Measurements from ENCODE around the gene ZKSCAN5. TPM values are rescaled to one million over a fixed set of nuclear protein-coding genes. Genes with fewer than 3 reads are reported as not detected.
"Not testable (repeated sequence)": the region's sequence is repeated elsewhere in the genome, so short reads cannot be mapped to it uniquely, and the experiment has no call there.

Gene ZKSCAN5
- total RNA-seq, 2 experiments from 2014 or later = 13.2 to 13.6 TPM

DNA sequence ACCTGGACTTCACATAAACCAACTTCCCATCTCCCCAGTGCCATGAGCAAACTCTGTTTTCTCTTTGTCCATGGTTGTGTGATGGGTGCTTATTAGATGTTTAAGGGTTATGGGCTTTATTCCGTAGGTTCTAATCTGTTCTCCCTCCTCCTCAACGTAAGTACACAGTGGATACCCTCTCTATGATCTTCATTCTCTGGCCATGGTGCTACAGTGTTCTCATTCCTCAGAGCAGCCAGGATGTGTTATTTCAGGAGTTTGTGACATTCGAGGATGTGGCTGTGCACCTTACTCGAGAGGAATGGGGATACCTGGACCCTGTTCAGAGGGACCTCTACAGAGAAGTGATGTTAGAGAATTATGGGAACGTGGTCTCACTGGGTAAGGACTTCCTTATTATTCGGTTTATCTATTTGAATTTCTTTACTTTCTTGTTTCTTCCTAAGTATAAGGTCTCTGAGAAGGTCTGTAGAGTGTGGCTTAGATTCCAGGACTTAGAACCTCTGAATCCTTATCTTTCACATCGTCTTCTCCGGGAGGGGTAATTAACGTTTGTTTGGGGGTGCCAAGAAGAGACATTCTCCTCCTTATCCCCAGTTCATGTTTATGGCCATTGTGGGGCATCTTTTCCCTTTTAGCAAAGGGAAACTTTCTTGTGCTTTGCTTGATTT, 57.8 kb downstream of the ZKSCAN5 start:
- peaks cover 40% of the 10 kb centered on the region for H3K4me1 Mint-ChIP-seq
- peaks cover 57% of the 10 kb centered on the region for H3K36me3 Mint-ChIP-seq
- CTCF ChIA-PET = no interaction called here
- H3K4me3 Mint-ChIP-seq = no peak overlapping the region
- no peak for DNase-seq
- no peaks in the 10 kb centered on the region for H3K9me3 Mint-ChIP-seq (ENCODE audit: low read depth)
- H3K27ac Mint-ChIP-seq = peak overlapping the region; percentile 49
- H3K27me3 Mint-ChIP-seq = no peaks in the 10 kb centered on the region
- ATAC-seq = no peak

DNA sequence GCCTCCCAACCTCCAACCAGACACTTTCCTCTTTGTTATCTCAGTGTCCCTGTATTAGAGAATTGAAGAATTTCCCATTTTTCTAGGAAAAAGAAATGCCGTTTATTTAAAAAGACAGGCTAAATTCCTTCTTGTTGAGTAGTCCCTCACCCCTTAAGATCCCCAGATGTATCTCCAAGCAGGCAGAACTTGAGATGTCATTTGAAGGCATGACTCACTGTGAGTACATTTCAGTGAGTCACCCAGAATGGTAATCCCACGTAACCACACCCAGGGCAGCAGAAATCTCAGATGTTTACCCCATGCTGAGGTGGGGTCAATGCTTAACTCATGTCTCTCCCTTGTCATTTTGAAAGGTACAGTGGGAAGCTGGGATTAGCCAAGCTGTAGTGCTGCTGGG, 58.4 kb downstream of the ZKSCAN5 start:
- H3K4me3 Mint-ChIP-seq = no peak overlapping the region
- H3K27me3 Mint-ChIP-seq = no peaks in the 10 kb centered on the region
- ATAC-seq (no peak), DNase-seq (peak; percentile 58)
- no peaks in the 10 kb centered on the region for H3K9me3 Mint-ChIP-seq (ENCODE audit: low read depth)
- H3K4me1 Mint-ChIP-seq = peaks cover 37% of the 10 kb centered on the region
- CTCF ChIA-PET = no interaction called here
- H3K36me3 Mint-ChIP-seq = peaks cover 58% of the 10 kb centered on the region
- peak overlapping the region; percentile 49 for H3K27ac Mint-ChIP-seq

DNA sequence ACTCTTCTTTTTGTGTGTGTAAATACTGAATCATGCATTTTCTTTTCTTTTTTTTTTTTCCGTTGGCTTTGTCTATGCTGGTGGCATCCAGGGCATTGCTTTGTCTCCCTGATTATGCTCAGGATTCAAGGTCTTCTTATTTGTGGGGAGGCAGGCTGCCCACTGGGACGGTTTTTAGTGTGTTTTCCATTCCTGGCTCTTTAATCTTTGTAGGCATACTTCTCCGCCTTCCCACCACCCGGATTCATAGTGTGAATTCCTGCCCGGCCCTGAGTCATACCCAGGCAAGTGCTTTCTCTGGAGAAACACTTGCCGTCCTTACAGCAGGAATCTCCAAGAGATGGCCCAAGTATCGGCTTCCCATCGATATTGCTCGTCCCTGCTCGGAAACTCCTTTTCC, 59.2 kb downstream of the ZKSCAN5 start:
- Mint-ChIP-seq H3K4me1 (peaks cover 37% of the 10 kb centered on the region), H3K4me3 (no peak overlapping the region), H3K9me3 (ENCODE audit: low read depth) (no peaks in the 10 kb centered on the region), H3K27me3 (no peaks in the 10 kb centered on the region), H3K36me3 (peaks cover 56% of the 10 kb centered on the region), H3K27ac (no peak overlapping the region)
- no peak for DNase-seq
- no peak for ATAC-seq
- CTCF ChIA-PET = no interaction called here

DNA sequence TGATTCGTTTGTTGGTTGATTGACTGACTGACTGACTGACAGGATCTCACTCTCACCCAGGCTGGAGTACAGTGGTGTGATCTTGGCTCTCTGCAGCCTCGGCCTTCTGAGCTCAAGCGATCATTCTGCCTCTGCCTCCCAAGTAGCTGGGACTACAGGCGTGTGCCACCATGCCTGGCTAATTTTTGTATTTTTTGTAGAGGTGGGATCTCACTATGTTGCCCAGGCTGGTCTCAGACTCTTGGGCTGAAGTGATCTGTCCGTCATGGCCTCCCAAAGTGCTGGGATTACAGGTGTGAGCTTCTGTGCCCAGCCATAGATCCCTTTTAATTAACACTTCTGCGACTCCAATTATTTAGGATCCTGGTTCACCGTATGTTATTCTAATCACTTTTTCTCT, 64.3 kb downstream of the ZKSCAN5 start:
- DNase-seq; CTCF ChIA-PET; H3K4me3 Mint-ChIP-seq; ATAC-seq; H3K27me3 Mint-ChIP-seq; H3K4me1 Mint-ChIP-seq; H3K9me3 Mint-ChIP-seq (ENCODE audit: low read depth); H3K27ac Mint-ChIP-seq: not testable (repeated sequence)
- peaks cover 68% of the 10 kb centered on the region for H3K36me3 Mint-ChIP-seq

DNA sequence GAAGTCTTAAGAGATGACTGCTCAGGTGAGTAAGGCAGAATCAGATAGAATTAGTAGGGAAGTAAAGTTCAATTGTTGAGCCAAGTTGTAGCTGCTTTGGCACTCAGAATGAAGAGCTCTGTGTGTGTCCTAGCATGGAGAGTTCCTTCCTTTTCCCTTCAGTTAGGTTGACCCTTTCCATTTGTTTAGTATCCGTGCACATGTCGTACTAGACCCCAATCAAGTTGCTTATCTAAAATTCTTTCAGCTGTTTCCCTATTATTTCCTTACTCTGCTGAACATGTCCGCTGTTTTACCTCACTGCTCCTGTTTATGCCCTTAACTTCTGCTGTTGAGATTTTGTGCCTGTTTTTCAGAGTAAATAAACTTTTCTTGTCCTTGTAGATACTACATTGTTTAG, 67.3 kb downstream of the ZKSCAN5 start:
- no peaks in the 10 kb centered on the region for H3K4me1 Mint-ChIP-seq
- no peak overlapping the region for H3K4me3 Mint-ChIP-seq
- ATAC-seq = no peak
- H3K9me3 Mint-ChIP-seq (ENCODE audit: low read depth) = no peaks in the 10 kb centered on the region
- no peak for DNase-seq
- peaks cover 49% of the 10 kb centered on the region for H3K36me3 Mint-ChIP-seq
- CTCF ChIA-PET = no interaction called here
- no peaks in the 10 kb centered on the region for H3K27me3 Mint-ChIP-seq
- H3K27ac Mint-ChIP-seq = no peak overlapping the region

DNA sequence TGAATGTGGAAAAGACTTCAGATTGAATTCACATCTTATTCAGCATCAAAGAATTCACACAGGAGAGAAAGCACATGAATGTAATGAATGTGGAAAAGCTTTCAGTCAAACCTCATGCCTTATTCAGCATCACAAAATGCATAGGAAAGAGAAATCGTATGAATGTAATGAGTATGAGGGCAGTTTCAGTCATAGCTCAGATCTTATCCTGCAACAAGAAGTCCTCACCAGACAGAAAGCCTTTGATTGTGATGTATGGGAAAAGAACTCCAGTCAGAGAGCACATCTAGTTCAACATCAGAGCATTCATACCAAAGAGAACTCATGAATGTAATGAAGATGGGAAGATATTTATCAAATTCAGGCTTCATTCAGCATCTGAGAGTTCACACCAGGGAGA, 68.8 kb downstream of the ZKSCAN5 start:
- DNase-seq (no peak), ATAC-seq (no peak)
- CTCF ChIA-PET = no interaction called here
- Mint-ChIP-seq H3K9me3 (ENCODE audit: low read depth) (no peaks in the 10 kb centered on the region), H3K4me1 (no peaks in the 10 kb centered on the region), H3K4me3 (no peak overlapping the region), H3K27ac (no peak overlapping the region), H3K27me3 (no peaks in the 10 kb centered on the region), H3K36me3 (peaks cover 45% of the 10 kb centered on the region)

DNA sequence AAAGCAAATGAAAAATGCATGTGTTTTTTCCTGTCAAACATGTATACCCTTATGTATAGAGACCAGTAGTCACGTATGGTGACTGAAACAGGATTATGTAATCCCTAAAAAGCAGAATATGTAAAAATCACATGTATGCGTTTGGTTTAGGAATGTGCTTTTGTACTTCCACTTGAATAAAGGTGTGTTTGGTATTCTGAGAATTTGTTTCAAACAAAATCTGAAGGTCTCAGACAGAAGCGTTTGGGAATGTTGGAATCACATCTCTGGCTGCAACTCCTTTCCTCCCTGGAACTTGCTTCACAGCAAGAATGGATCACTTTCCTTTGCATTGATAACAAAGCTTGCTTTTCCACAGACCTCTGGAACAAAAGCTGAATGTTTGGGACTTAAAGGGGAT, 71.8 kb downstream of the ZKSCAN5 start:
- Mint-ChIP-seq H3K4me3 (no peak overlapping the region), H3K27me3 (no peaks in the 10 kb centered on the region), H3K27ac (no peak overlapping the region), H3K9me3 (ENCODE audit: low read depth) (no peaks in the 10 kb centered on the region), H3K4me1 (peaks cover 15% of the 10 kb centered on the region), H3K36me3 (peaks cover 27% of the 10 kb centered on the region)
- ATAC-seq (no peak), DNase-seq (no peak)
- CTCF ChIA-PET = no interaction called here

DNA sequence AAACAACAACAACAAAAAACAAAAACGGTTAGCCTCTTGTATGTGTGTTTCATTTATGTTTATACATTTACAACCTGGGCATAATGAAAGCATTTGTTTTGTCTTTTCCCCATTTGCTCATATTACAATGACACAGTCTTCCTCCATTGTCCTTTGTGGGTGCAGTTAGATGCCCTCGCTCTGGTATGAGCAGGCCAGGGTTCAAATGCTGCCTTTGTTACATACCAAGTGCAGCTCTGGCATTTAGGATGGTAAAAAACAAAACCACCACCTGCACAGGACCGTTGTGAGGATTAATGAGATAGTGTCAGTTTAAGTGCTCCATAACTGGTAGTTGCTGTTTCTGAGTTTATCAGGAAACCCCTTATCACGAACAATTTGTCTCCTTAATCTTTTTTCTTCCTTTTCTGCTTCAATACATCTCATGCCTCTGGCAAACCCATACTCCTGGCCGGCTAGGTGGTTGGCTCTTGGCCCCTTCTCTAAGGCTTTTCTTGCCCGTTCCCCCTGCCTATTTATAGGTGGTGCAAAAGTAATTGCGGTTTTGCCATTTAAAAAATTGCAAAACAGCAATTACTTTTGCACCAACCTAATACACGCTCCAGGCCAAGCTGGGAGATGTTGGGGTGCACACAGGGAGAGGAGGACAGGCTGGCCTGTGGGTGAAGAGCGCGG, 75.0 kb downstream of the ZKSCAN5 start:
- no peaks in the 10 kb centered on the region for H3K9me3 Mint-ChIP-seq (ENCODE audit: low read depth)
- peaks cover 15% of the 10 kb centered on the region for H3K4me1 Mint-ChIP-seq
- H3K27me3 Mint-ChIP-seq = no peaks in the 10 kb centered on the region
- H3K36me3 Mint-ChIP-seq = no peaks in the 10 kb centered on the region
- no peak for ATAC-seq
- CTCF ChIA-PET = interaction anchor here (0.9 kb wide), 1 partner anchor 38 kb away, joined by 5 read pairs; no protein-coding TSS in a partner anchor
- H3K27ac Mint-ChIP-seq = no peak overlapping the region
- H3K4me3 Mint-ChIP-seq = peak overlapping the region; percentile 83
- no peak for DNase-seq

DNA sequence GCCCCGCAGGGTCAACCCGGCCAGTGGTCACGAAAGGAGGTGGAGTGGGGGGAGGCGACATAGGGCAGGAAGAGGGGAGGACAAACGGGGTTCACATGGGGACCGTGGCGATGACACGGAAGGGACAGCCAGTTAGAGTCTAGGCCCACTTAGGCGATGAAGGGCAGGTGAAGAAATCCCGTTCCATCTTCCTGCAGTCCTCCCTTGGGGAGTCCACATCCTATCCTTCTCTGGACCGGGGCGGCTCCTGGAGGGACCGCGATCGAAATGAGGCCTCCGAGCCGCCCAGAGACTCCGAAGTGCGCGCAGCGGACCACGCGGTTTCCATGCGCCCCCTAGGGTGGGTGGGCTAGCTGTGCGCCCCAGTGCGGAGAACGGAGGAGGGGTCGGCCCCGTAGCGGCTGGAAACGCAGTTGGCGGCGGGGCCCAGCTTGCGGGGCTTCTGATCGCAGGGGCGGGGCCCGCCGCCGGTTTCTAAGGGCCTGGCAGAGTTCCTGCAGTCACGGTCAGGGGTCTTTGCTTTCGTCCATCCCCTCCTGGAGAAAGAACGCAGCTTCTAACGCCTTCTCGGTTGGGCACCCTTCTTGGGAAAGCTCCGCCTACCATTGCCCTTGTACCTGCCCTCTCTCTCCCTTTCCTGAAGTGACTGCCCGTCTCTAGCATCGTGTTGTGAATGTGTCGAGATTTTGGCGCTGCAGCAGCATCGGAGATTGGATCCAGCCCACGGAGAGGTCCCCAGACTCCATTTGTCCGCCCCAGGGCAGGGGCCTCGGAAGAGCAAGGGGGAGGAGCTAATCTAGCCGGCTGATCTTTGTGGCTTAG, 75.7 kb downstream of the ZKSCAN5 start:
- CTCF ChIA-PET = interaction anchor here (0.7 to 1.0 kb wide), 5 partner anchors 19 to 82 kb away, joined by 3 to 5 read pairs (median 3); no protein-coding TSS in a partner anchor
- H3K36me3 Mint-ChIP-seq = no peaks in the 10 kb centered on the region
- ATAC-seq (peak; percentile 83), DNase-seq (peak; percentile 54)
- H3K27ac Mint-ChIP-seq = peak overlapping the region; percentile 63
- H3K4me1 Mint-ChIP-seq = peaks cover 15% of the 10 kb centered on the region
- peak overlapping the region; percentile 83 for H3K4me3 Mint-ChIP-seq
- no peaks in the 10 kb centered on the region for H3K27me3 Mint-ChIP-seq
- no peaks in the 10 kb centered on the region for H3K9me3 Mint-ChIP-seq (ENCODE audit: low read depth)

DNA sequence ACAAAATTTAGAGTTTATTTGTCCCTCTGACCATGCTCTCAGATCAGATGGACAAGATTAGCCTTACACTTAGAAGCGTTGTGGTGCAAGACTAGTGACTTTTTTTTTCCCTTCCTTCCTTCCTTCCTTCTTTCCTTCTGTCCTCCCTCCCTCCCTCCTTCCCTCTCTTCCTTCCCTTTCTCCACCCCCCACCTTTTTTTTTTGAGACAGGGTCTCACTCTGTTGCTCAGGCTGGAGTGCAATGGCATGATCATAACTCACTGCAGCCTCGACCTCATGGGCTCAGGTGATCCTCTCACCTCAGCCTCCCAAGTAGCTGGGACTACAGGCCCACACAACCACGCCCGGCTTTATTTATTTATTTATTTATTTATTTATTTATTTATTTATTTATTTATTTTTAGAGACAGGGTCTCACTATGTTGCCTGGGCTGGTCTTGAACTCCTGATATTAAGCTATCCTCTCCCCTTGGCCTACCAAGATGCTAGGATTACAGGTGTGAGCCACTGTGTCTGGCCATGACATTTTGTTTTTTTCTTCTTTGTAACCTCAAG, 76.4 kb downstream of the ZKSCAN5 start:
- not testable (repeated sequence) for H3K27me3 Mint-ChIP-seq; ATAC-seq; H3K36me3 Mint-ChIP-seq; H3K27ac Mint-ChIP-seq; H3K9me3 Mint-ChIP-seq (ENCODE audit: low read depth); DNase-seq
- Mint-ChIP-seq H3K4me3 (peak overlapping the region; percentile 83), H3K4me1 (peaks cover 15% of the 10 kb centered on the region)
- CTCF ChIA-PET = interaction anchor here (0.7 to 1.0 kb wide), 5 partner anchors 18 to 83 kb away, joined by 3 to 5 read pairs (median 3); no protein-coding TSS in a partner anchor

Other genes starting within 250 kb of the ZKSCAN5 start
- not detected for gene MYH16, start 231.8 kb upstream of the ZKSCAN5 start, total RNA-seq
- 10 to 100 TPM; 53.2 to 56.3 TPM for gene ARPC1A, start 178.8 kb upstream of the ZKSCAN5 start, total RNA-seq
- 100 to 1,000 TPM; 388 to 398 TPM for gene ARPC1B, start 129.9 kb upstream of the ZKSCAN5 start, total RNA-seq
- gene PDAP1, start 96.1 kb upstream of the ZKSCAN5 start, total RNA-seq = 100 to 1,000 TPM in 1 of 2 experiments, 10 to 100 TPM in 1; 94.7 to 128 TPM
- 100 to 1,000 TPM; 116 to 138 TPM for gene BUD31, start 95.7 kb upstream of the ZKSCAN5 start, total RNA-seq
- gene PTCD1, start 65.9 kb upstream of the ZKSCAN5 start, total RNA-seq = 1 to 10 TPM; 5.8 to 8.9 TPM
- 10 to 100 TPM; 72.2 to 75.4 TPM for gene CPSF4, start 65.7 kb upstream of the ZKSCAN5 start, total RNA-seq
- 100 to 1,000 TPM; 388 to 467 TPM for gene ATP5MF, start 38.5 kb upstream of the ZKSCAN5 start, total RNA-seq
- gene ZNF789, start 31.8 kb upstream of the ZKSCAN5 start, total RNA-seq = 10 to 100 TPM; 21.5 to 30.1 TPM
- gene ZNF394, start 4.4 kb upstream of the ZKSCAN5 start, total RNA-seq = 10 to 100 TPM; 50.5 to 58.5 TPM
- 1 to 10 TPM; 5.1 to 5.2 TPM for gene FAM200A, start 47.5 kb downstream of the ZKSCAN5 start, total RNA-seq
- gene ZNF655, start 54.0 kb downstream of the ZKSCAN5 start, total RNA-seq = 10 to 100 TPM; 86.0 to 92.7 TPM
- 1 to 10 TPM in 1 of 2 experiments, not detected in 1; 2.3 TPM for gene TMEM225B, start 93.6 kb downstream of the ZKSCAN5 start, total RNA-seq
- gene ZSCAN25, start 112.3 kb downstream of the ZKSCAN5 start, total RNA-seq = 10 to 100 TPM; 26.8 to 31.7 TPM
- not detected for gene CYP3A5, start 175.3 kb downstream of the ZKSCAN5 start, total RNA-seq
- not detected for gene CYP3A7, start 230.5 kb downstream of the ZKSCAN5 start, total RNA-seq